ENCODE results near the gene TMEM174.

TMEM174 gene

DNA sequence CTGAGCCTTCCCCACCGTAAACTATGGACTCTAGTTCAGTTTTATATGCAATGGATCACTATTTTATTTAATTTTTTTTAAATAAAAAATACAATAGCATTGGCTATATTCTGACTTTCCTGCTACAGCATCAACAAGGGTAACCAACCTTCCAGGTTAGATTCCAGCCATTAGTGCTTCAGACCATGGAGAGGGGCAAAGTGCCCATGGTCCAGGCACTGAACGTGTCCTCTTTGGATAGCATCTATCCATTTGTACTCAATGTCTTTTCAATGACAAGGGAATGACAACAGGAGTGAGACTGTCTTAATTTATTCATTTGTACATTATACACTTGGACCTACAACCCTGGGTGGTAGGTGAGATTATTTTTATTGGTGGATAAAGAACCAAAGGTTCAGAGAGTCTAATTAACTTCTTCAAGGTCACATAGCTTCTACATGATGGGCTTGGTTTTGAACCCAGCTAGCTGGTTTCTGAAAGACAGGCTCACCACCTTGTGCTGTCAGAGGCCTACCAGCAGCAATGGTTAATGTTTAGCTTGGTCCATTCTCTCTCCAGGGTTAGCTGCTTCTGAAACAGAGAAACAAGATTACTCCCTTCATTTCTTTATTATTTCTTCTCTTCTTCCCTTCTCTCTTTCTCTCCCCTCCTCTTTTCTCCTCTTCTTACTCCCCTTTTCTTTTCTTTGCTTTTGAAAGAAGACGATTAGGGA lies 41.1 kb upstream of the TMEM174 start:
- TF ChIP-seq CTCF (IDR thresholded peaks at IDR 0.05; ENCODE audit: low read depth, low read length), result no peak
- DNase-seq (ENCODE audit: low read depth in 2 of 2), result no peak
- no peak overlapping the region for H3K4me3 ChIP-seq (replicated peaks in 1 of 2; ENCODE audit: low read depth in 2 of 2, low read length in 2 of 2)

DNA sequence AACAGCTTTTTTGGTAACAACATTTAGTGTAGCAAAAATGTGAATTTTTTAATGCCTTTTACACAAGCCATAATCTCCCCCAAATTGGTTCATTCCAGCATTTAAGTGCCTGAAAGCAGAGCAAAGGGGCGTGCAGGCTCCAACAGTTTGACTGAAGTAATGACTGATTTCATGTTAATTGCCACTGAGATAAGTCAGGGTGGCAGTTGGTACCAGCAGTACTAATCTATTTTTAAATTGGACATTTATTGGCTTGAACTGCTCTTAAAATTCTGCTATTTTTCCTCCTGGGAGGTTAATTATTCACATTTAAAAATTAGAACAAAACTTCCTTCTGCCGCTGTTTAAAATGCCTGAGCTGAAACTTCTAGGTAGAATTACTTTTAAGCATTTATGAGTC lies 40.2 kb upstream of the TMEM174 start:
- no peak overlapping the region for H3K4me3 ChIP-seq (replicated peaks in 1 of 2; ENCODE audit: low read depth in 2 of 2, low read length in 2 of 2)
- DNase-seq (ENCODE audit: low read depth in 2 of 2), result no peak

GRCh38 chr5:73135021-73135420 lies 38.0 kb upstream of the TMEM174 start:
- no peak overlapping the region for H3K4me3 ChIP-seq (replicated peaks in 1 of 2; ENCODE audit: low read depth in 2 of 2, low read length in 2 of 2)
- no peak for TF ChIP-seq CTCF (IDR thresholded peaks at IDR 0.05; ENCODE audit: low read depth, low read length)
- no peak for DNase-seq (ENCODE audit: low read depth in 2 of 2)

More for the DNA sequence above, 40.2 kb upstream of the TMEM174 start:
- no peak for TF ChIP-seq CTCF (IDR thresholded peaks at IDR 0.05; ENCODE audit: low read depth, low read length)

GRCh38 chr5:73135429-73136054 lies 37.5 kb upstream of the TMEM174 start:
- peak; percentile 31 to 48 for DNase-seq (ENCODE audit: low read depth in 2 of 2)
- no peak overlapping the region for H3K4me3 ChIP-seq (replicated peaks in 1 of 2; ENCODE audit: low read depth in 2 of 2, low read length in 2 of 2)
- TF ChIP-seq CTCF (IDR thresholded peaks at IDR 0.05; ENCODE audit: low read depth, low read length), result peak; percentile 49

DNA sequence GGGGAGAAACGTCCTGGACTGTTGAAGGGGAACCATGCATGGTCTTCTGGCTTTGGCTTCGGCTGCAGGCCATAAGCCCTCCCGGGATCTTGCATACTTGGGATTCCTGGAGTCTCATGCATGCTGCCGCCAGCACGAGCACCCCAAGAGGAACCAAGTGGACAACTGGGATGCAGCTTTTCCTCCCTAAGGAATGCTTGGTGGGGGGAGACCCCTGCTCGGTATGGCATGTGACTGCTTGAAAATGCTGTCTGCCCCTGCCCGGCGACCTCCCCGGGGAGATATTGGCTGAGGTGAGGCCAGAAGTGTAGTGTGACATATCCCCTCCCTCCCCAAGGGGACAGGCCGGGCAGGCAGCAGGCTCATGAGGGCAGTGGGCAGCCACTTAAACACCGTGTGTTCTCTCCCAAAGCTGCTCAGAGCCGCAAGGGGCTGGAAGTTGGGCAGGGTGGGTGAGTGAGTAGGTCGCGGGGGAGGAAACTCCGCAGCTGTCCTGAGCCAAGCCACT lies 36.9 kb upstream of the TMEM174 start:
- peak; percentile 28 to 32 for DNase-seq (ENCODE audit: low read depth in 2 of 2)
- H3K4me3 ChIP-seq (replicated peaks in 1 of 2; ENCODE audit: low read depth in 2 of 2, low read length in 2 of 2), result no peak overlapping the region
- no peak for TF ChIP-seq CTCF (IDR thresholded peaks at IDR 0.05; ENCODE audit: low read depth, low read length)

- TF ChIP-seq CTCF (IDR thresholded peaks at IDR 0.05; ENCODE audit: low read depth, low read length), result no peak
- DNase-seq (ENCODE audit: low read depth in 2 of 2), result no peak
- H3K4me3 ChIP-seq (replicated peaks in 1 of 2; ENCODE audit: low read depth in 2 of 2, low read length in 2 of 2), result no peak overlapping the region
Measured at GRCh38 chr5:73137563-73138530, 35.1 kb upstream of the TMEM174 start.

Data from cardiac fibroblast (primary cell).